ENCODE data around the gene NACA2. TPM values are rescaled to one million over a fixed set of nuclear protein-coding genes. Genes with fewer than 3 reads are reported as not detected.

NACA2 gene
- polyA plus RNA-seq, 1 donor (not counting 4 experiments of a cell fraction or from before 2014, with no cell fraction given) = 0.79 TPM

- Histone ChIP-seq H2AFZ (ENCODE audit: control insufficient read depth, low read length) (no peak overlapping the region), H3K79me2 (ENCODE audit: control insufficient read depth, insufficient read depth, low read length) (no peaks in the 10 kb centered on the region), H3K9me1 (ENCODE audit: control insufficient read depth, extremely low read depth, insufficient read depth, low read length) (no peaks in the 10 kb centered on the region), H3K9ac (ENCODE audit: control insufficient read depth, extremely low read depth, insufficient read depth, low read length) (no peak overlapping the region), H3K27me3 (ENCODE audit: control insufficient read depth, extremely low read depth, insufficient read depth, low read length) (no peaks in the 10 kb centered on the region), H3K4me1 (ENCODE audit: control insufficient read depth, extremely low read depth, insufficient read depth, low read length) (no peaks in the 10 kb centered on the region), H4K20me1 (ENCODE audit: control insufficient read depth, extremely low read depth, insufficient read depth, low read length) (no peaks in the 10 kb centered on the region), H3K4me3 (ENCODE audit: control insufficient read depth in 2 of 3, extremely low read depth in 1 of 3, insufficient read depth in 2 of 3, low read depth in 1 of 3, low read length in 3 of 3) (no peak overlapping the region), H3K27ac (ENCODE audit: control insufficient read depth, insufficient read depth, low read length) (no peak overlapping the region), H3K36me3 (ENCODE audit: control insufficient read depth in 2 of 2, extremely low read depth in 1 of 2, insufficient read depth in 2 of 2, low read length in 2 of 2) (no peaks in the 10 kb centered on the region), H3K4me2 (ENCODE audit: control insufficient read depth, extremely low read depth, insufficient read depth, low read depth, low read length) (no peak overlapping the region), H3K9me3 (ENCODE audit: control insufficient read depth, low read depth, low read length) (peaks cover 3% of the 10 kb centered on the region)
- TF ChIP-seq CTCF (optimal IDR thresholded peaks at IDR 0.05 in 1 of 3, IDR thresholded peaks at IDR 0.05 in 1 of 3, conservative IDR thresholded peaks at IDR 0.05 in 1 of 3; ENCODE audit: extremely low read depth in 1 of 3, insufficient read depth in 2 of 3, low read length in 3 of 3) (no peak), EZH2 (IDR thresholded peaks at IDR 0.05; ENCODE audit: low read length) (no peak)
- no peak for FAIRE-seq
- no peak for DNase-seq (ENCODE audit: low read depth, low spot score)
- dilution Hi-C loops (cut with MboI; ENCODE audit: extremely low pct_ligation_motif_present, low sequenced_read_pairs) = no loop called here
Measured at GRCh38 chr17:61619493-61619892, 28.5 kb upstream of the NACA2 start.

DNA sequence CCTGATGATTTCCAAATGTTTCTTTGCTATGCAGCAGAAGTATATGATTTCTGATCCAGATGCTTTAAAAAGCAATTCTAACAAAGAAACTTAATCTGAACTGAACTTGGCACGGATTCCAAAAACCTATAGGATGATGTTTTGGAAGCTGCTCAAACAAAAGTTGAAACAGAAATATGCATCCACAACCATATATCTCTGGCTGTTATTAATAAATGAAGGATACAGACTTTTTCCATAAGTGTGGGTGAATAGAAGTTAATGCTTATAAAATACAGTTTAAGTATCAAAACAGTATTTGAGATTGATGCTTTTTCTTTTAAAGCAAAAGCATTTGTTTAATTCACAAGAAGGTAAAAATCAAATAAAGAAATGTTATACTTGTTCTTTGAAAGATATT lies 27.9 kb upstream of the NACA2 start:
- dilution Hi-C loops (cut with MboI; ENCODE audit: extremely low pct_ligation_motif_present, low sequenced_read_pairs) = no loop called here

More for the DNA sequence above, 27.9 kb upstream of the NACA2 start:
- no peaks in the 10 kb centered on the region for H3K27me3 ChIP-seq (ENCODE audit: control insufficient read depth, extremely low read depth, insufficient read depth, low read length)
- H3K79me2 ChIP-seq (ENCODE audit: control insufficient read depth, insufficient read depth, low read length) = no peaks in the 10 kb centered on the region
- no peaks in the 10 kb centered on the region for H4K20me1 ChIP-seq (ENCODE audit: control insufficient read depth, extremely low read depth, insufficient read depth, low read length)
- peaks cover 3% of the 10 kb centered on the region for H3K9me3 ChIP-seq (ENCODE audit: control insufficient read depth, low read depth, low read length)
- no peak overlapping the region for H3K9ac ChIP-seq (ENCODE audit: control insufficient read depth, extremely low read depth, insufficient read depth, low read length)
- no peak for FAIRE-seq
- H3K36me3 ChIP-seq (ENCODE audit: control insufficient read depth in 2 of 2, extremely low read depth in 1 of 2, insufficient read depth in 2 of 2, low read length in 2 of 2) = no peaks in the 10 kb centered on the region
- H2AFZ ChIP-seq (ENCODE audit: control insufficient read depth, low read length) = no peak overlapping the region
- H3K4me1 ChIP-seq (ENCODE audit: control insufficient read depth, extremely low read depth, insufficient read depth, low read length) = no peaks in the 10 kb centered on the region
- no peak overlapping the region for H3K27ac ChIP-seq (ENCODE audit: control insufficient read depth, insufficient read depth, low read length)
- H3K4me3 ChIP-seq (ENCODE audit: control insufficient read depth in 2 of 3, extremely low read depth in 1 of 3, insufficient read depth in 2 of 3, low read depth in 1 of 3, low read length in 3 of 3) = no peak overlapping the region
- DNase-seq (ENCODE audit: low read depth, low spot score) = no peak
- H3K9me1 ChIP-seq (ENCODE audit: control insufficient read depth, extremely low read depth, insufficient read depth, low read length) = no peaks in the 10 kb centered on the region
- H3K4me2 ChIP-seq (ENCODE audit: control insufficient read depth, extremely low read depth, insufficient read depth, low read depth, low read length) = no peak overlapping the region
- TF ChIP-seq EZH2 (IDR thresholded peaks at IDR 0.05; ENCODE audit: low read length) (no peak), CTCF (optimal IDR thresholded peaks at IDR 0.05 in 1 of 3, IDR thresholded peaks at IDR 0.05 in 1 of 3, conservative IDR thresholded peaks at IDR 0.05 in 1 of 3; ENCODE audit: extremely low read depth in 1 of 3, insufficient read depth in 2 of 3, low read length in 3 of 3) (no peak)

Data from keratinocyte (primary cell).